OCI-LY1 (cell line): Measurements from ENCODE around the gene DOCK10.

Experiments
- CTCF ChIP-seq: fragments of 200-600 bp; sonication (generic), shearing (Covaris generic); IDR thresholded peaks from 2 replicates; pipeline ENCODE4 v1.5.1; 2017; ENCODE audit warnings: mild to moderate bottlenecking, antibody characterized with exemption, low read length, moderate library complexity, mixed read lengths
- EZH2 ChIP-seq: fragments of 200-600 bp; sonication (generic), shearing (Covaris generic); IDR thresholded peaks from 2 replicates; pipeline ENCODE4 v1.8.0; 2017; ENCODE audit warnings: borderline replicate concordance, mixed run types, mild to moderate bottlenecking, antibody characterized with exemption, low read length, moderate library complexity, mixed read lengths

GRCh38 chr2:224892574-224893204 is 149.6 kb downstream of the DOCK10 start:
- TF ChIP-seq EZH2 (no peak), CTCF (no peak)
